ENCODE results near the gene SMG1. TPM values are rescaled to one million over a fixed set of nuclear protein-coding genes. Genes with fewer than 3 reads are reported as not detected.
"Not testable (repeated sequence)": the region's sequence is repeated elsewhere in the genome, so short reads cannot be mapped to it uniquely, and the experiment has no call there.

SMG1 gene
- total RNA-seq, 1 experiment from 2014 or later: 72.7 TPM

DNA sequence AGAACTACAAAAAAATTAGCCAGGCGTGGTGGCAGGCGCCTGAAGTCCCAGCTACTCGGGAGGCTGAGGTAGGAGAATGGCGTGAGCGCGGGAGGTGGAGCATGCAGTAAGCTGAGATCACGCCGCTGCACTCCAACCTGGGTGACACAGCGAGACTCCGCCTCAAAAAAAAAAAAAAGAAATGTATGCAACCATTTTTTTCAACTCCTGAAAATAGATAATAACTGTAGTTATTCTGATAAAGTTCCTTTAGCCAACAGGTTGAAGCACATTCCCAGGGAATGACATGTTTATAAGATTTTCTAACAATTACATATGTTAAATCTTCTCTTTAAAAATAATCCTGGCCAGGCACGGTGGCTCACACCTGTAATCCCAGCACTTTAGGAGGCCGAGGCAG, 17.5 kb downstream of the SMG1 start:
- H3K9me2 ChIP-seq (ENCODE audit: insufficient read depth); H4K20me1 ChIP-seq (ENCODE audit: insufficient read depth); H2AFZ ChIP-seq (ENCODE audit: low read depth, low read length, poor library complexity, severe bottlenecking); RAD21 ChIA-PET (ENCODE audit: low non-redundant PET in 1 of 2, low total read pairs in 2 of 2, uncharacterized antibody in 2 of 2, unreplicated experiment in 2 of 2); H3K9ac ChIP-seq (ENCODE audit: low read length); BruUV-seq (replicated peaks); H3K27me3 ChIP-seq (ENCODE audit: insufficient read depth, low read length); H3K4me1 ChIP-seq (ENCODE audit: control insufficient read depth in 1 of 2, insufficient read depth in 2 of 2, low read length in 2 of 2); H3K4me2 ChIP-seq (ENCODE audit: low read length); POLR2A ChIA-PET; intact Hi-C loops (cut with micrococcal nuclease); H3K27ac ChIP-seq (ENCODE audit: low read depth, low read length); H3K9me3 ChIP-seq (ENCODE audit: control insufficient read depth in 1 of 2, insufficient read depth in 1 of 2, low read depth in 1 of 2, low read length in 2 of 2); H3K36me3 ChIP-seq (ENCODE audit: control insufficient read depth in 1 of 2, insufficient read depth in 2 of 2, low read length in 2 of 2); ATAC-seq; H3K4me3 ChIP-seq (replicated peaks in 1 of 2; ENCODE audit: low read depth in 1 of 2, low read length in 2 of 2); CTCF ChIA-PET; DNase-seq (ENCODE audit: low read depth, low spot score): not testable (repeated sequence)
- peaks cover 95% of the 10 kb centered on the region for H3K79me2 ChIP-seq (ENCODE audit: insufficient read depth, low read length)

DNA sequence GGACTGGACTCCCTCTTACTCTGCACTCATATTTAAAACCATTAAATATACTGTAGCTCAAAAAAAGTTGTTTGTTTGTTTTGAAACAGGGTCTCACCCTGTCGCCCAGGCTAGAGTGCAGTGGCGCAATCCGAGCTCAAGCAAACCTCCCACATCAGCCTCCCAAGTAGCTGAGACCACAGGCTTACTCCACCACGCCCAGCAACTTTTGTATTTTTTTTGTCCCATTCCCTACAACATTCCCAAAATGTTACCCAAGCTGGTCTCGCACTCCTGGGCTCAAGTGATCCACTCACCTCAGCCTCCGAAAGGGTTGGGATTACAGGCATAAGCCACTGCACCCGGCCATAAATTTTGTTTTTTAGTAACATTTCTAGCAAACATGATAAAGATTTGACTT, 23.4 kb downstream of the SMG1 start:
- H3K4me3 ChIP-seq (replicated peaks in 1 of 2; ENCODE audit: low read depth in 1 of 2, low read length in 2 of 2); BruUV-seq (replicated peaks); H3K9me3 ChIP-seq (ENCODE audit: control insufficient read depth in 1 of 2, insufficient read depth in 1 of 2, low read depth in 1 of 2, low read length in 2 of 2); ATAC-seq; H3K9me2 ChIP-seq (ENCODE audit: insufficient read depth); DNase-seq (ENCODE audit: low read depth, low spot score); intact Hi-C loops (cut with micrococcal nuclease); H3K36me3 ChIP-seq (ENCODE audit: control insufficient read depth in 1 of 2, insufficient read depth in 2 of 2, low read length in 2 of 2); H3K4me2 ChIP-seq (ENCODE audit: low read length); RAD21 ChIA-PET (ENCODE audit: low non-redundant PET in 1 of 2, low total read pairs in 2 of 2, uncharacterized antibody in 2 of 2, unreplicated experiment in 2 of 2); CTCF ChIA-PET; H4K20me1 ChIP-seq (ENCODE audit: insufficient read depth); H3K27me3 ChIP-seq (ENCODE audit: insufficient read depth, low read length); H3K4me1 ChIP-seq (ENCODE audit: control insufficient read depth in 1 of 2, insufficient read depth in 2 of 2, low read length in 2 of 2); H2AFZ ChIP-seq (ENCODE audit: low read depth, low read length, poor library complexity, severe bottlenecking); H3K9ac ChIP-seq (ENCODE audit: low read length); H3K27ac ChIP-seq (ENCODE audit: low read depth, low read length); POLR2A ChIA-PET: not testable (repeated sequence)
- peaks cover 88% of the 10 kb centered on the region for H3K79me2 ChIP-seq (ENCODE audit: insufficient read depth, low read length)

DNA sequence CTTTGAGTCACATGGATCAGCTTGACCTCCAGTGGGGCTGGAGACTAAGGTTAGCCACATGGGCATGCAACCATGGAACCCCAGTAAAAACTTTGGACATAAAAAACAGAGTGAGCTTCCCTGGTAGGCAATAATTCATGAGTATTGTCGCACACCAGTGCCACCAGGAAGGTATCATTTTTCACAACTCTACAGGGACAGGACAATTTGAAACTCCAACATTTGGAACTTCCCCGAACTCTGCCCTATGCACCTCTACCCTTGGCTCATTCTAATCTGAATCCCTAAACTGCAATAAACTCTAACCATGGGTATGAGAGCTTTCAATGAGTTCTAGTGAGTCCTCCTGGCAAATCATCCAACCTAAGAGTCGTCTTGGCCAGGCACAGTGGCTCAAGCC, 24.2 kb downstream of the SMG1 start:
- H3K4me2 ChIP-seq (ENCODE audit: low read length); CTCF ChIA-PET; H3K27me3 ChIP-seq (ENCODE audit: insufficient read depth, low read length); BruUV-seq (replicated peaks); H3K9me2 ChIP-seq (ENCODE audit: insufficient read depth); H3K36me3 ChIP-seq (ENCODE audit: control insufficient read depth in 1 of 2, insufficient read depth in 2 of 2, low read length in 2 of 2); RAD21 ChIA-PET (ENCODE audit: low non-redundant PET in 1 of 2, low total read pairs in 2 of 2, uncharacterized antibody in 2 of 2, unreplicated experiment in 2 of 2); H2AFZ ChIP-seq (ENCODE audit: low read depth, low read length, poor library complexity, severe bottlenecking); H4K20me1 ChIP-seq (ENCODE audit: insufficient read depth); H3K9me3 ChIP-seq (ENCODE audit: control insufficient read depth in 1 of 2, insufficient read depth in 1 of 2, low read depth in 1 of 2, low read length in 2 of 2); DNase-seq (ENCODE audit: low read depth, low spot score); ATAC-seq; H3K4me1 ChIP-seq (ENCODE audit: control insufficient read depth in 1 of 2, insufficient read depth in 2 of 2, low read length in 2 of 2); POLR2A ChIA-PET; H3K9ac ChIP-seq (ENCODE audit: low read length); H3K27ac ChIP-seq (ENCODE audit: low read depth, low read length); H3K4me3 ChIP-seq (replicated peaks in 1 of 2; ENCODE audit: low read depth in 1 of 2, low read length in 2 of 2); intact Hi-C loops (cut with micrococcal nuclease): not testable (repeated sequence)
- H3K79me2 ChIP-seq (ENCODE audit: insufficient read depth, low read length): peaks cover 88% of the 10 kb centered on the region

DNA sequence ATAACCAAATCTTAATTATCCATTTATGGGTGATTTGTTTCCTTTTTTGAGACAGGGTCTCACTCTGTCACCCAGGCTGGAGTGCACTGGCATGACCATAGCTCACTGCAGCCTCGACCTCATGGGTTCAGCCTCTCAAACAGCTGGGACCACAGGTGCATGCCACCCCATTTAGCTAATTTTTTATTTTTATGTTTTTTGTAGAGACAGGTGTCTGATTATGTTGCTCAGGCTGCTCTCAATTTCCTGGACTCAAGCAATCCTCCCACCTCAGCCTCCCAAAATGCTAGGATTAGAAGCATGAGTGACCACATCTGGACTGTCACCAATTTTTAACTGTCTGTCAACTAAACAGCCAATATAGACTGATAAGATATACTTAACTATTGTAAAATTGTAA, 25.0 kb downstream of the SMG1 start:
- BruUV-seq (replicated peaks); DNase-seq (ENCODE audit: low read depth, low spot score); intact Hi-C loops (cut with micrococcal nuclease); H2AFZ ChIP-seq (ENCODE audit: low read depth, low read length, poor library complexity, severe bottlenecking); H4K20me1 ChIP-seq (ENCODE audit: insufficient read depth); RAD21 ChIA-PET (ENCODE audit: low non-redundant PET in 1 of 2, low total read pairs in 2 of 2, uncharacterized antibody in 2 of 2, unreplicated experiment in 2 of 2); H3K9ac ChIP-seq (ENCODE audit: low read length); H3K4me3 ChIP-seq (replicated peaks in 1 of 2; ENCODE audit: low read depth in 1 of 2, low read length in 2 of 2); ATAC-seq; POLR2A ChIA-PET; H3K4me2 ChIP-seq (ENCODE audit: low read length); H3K9me3 ChIP-seq (ENCODE audit: control insufficient read depth in 1 of 2, insufficient read depth in 1 of 2, low read depth in 1 of 2, low read length in 2 of 2); H3K4me1 ChIP-seq (ENCODE audit: control insufficient read depth in 1 of 2, insufficient read depth in 2 of 2, low read length in 2 of 2); H3K27ac ChIP-seq (ENCODE audit: low read depth, low read length); CTCF ChIA-PET; H3K36me3 ChIP-seq (ENCODE audit: control insufficient read depth in 1 of 2, insufficient read depth in 2 of 2, low read length in 2 of 2); H3K27me3 ChIP-seq (ENCODE audit: insufficient read depth, low read length); H3K9me2 ChIP-seq (ENCODE audit: insufficient read depth): not testable (repeated sequence)
- peaks cover 84% of the 10 kb centered on the region for H3K79me2 ChIP-seq (ENCODE audit: insufficient read depth, low read length)

DNA sequence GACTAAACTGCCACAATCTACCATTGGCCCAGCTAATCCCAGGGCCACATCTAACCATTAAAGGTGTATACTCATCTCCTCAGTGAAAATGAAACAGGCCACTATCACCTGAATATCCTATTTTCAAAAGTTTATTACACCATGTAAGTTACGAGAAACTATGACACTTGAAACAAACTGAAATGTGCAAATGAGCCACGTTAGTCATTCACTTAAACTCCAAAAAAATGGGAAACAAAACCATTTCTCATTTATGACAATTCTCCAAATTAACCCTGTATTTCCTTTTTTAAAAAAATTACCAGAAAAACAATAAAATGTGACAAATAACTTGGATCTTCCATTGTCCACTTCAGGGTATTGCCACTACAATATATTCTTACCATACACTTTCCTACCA, 41.8 kb downstream of the SMG1 start:
- H3K4me3 ChIP-seq (replicated peaks in 1 of 2; ENCODE audit: low read depth in 1 of 2, low read length in 2 of 2); POLR2A ChIA-PET; H4K20me1 ChIP-seq (ENCODE audit: insufficient read depth); H3K4me2 ChIP-seq (ENCODE audit: low read length); DNase-seq (ENCODE audit: low read depth, low spot score); H3K9ac ChIP-seq (ENCODE audit: low read length); H3K79me2 ChIP-seq (ENCODE audit: insufficient read depth, low read length); intact Hi-C loops (cut with micrococcal nuclease); H3K27me3 ChIP-seq (ENCODE audit: insufficient read depth, low read length); H3K27ac ChIP-seq (ENCODE audit: low read depth, low read length); BruUV-seq (replicated peaks); CTCF ChIA-PET; H2AFZ ChIP-seq (ENCODE audit: low read depth, low read length, poor library complexity, severe bottlenecking); H3K36me3 ChIP-seq (ENCODE audit: control insufficient read depth in 1 of 2, insufficient read depth in 2 of 2, low read length in 2 of 2); H3K4me1 ChIP-seq (ENCODE audit: control insufficient read depth in 1 of 2, insufficient read depth in 2 of 2, low read length in 2 of 2); ATAC-seq; H3K9me2 ChIP-seq (ENCODE audit: insufficient read depth); H3K9me3 ChIP-seq (ENCODE audit: control insufficient read depth in 1 of 2, insufficient read depth in 1 of 2, low read depth in 1 of 2, low read length in 2 of 2); RAD21 ChIA-PET (ENCODE audit: low non-redundant PET in 1 of 2, low total read pairs in 2 of 2, uncharacterized antibody in 2 of 2, unreplicated experiment in 2 of 2): not testable (repeated sequence)

All from HCT116 (cell line).